ENCODE results near the gene OR8B8. TPM values are rescaled to one million over a fixed set of nuclear protein-coding genes. Genes with fewer than 3 reads are reported as not detected.
"Not testable (repeated sequence)": the region's sequence is repeated elsewhere in the genome, so short reads cannot be mapped to it uniquely, and the experiment has no call there.

Gene OR8B8
- total RNA-seq, result not detected
- long read RNA-seq, result 0 reads

GRCh38 chr11:124445646-124446150 lies at the start of gene OR8B8:
OR8B8 (minus strand) TSS chr11:124445696; CDS start chr11:124441085, 4,611 bp downstream.
- intact Hi-C loops (cut with DNase I, micrococcal nuclease), result no loop called here
- ATAC-seq, result no peak
- no peak for DNase-seq

DNA sequence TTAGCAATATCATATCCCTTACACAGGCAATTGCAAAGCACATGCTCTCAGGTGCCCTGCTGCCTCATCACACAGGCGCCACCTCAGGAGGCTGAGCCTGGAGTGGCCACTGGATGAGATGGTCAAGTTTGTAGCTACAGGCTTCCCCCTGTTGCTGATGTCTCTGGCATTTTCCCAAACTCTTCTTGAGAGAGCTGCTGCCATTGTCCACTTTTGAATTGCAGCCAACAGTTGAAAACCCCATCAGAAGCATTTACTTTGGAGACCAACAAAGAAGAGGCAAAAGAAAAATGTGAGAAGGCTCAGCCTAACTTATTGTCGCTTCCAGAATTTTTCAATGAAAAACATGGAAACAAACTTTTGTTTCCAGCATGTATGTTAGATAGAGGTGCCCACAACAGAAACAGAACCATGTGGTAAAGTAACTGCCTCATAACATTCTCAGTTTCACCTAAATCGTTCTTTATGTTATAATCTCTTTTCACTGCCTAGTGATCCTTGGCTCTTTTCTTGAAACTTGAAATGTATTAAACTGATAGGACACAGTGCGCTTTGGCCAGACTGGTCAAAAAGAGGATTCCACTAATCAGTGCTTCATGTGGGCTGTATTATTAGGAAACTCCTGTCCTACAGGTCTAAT lies 47.6 kb upstream of the OR8B8 start:
- no peak for DNase-seq
- intact Hi-C loops (cut with DNase I, micrococcal nuclease), result no loop called here
- no peak for ATAC-seq

DNA sequence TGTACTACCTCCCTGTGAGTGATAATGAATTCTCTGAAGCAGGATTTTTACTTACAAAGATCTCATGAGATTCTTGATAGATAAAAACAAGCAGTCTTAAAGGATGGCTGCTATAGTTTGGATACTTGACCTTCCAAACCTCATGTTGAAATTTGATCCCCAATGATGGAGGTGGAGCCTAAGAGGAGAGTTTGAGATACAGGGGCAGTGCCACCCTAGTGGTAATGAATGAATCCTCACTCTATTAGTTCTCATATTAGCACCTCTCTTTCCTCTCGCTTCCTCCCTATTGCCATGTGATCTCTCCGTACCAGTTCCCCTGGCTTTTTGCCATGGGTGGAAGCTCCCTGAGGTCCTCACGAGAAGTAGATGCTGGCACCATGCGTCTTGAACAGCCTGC lies 37.9 kb upstream of the OR8B8 start:
- intact Hi-C loops (cut with DNase I, micrococcal nuclease), result no loop called here
- DNase-seq (no peak), ATAC-seq (no peak)

DNA sequence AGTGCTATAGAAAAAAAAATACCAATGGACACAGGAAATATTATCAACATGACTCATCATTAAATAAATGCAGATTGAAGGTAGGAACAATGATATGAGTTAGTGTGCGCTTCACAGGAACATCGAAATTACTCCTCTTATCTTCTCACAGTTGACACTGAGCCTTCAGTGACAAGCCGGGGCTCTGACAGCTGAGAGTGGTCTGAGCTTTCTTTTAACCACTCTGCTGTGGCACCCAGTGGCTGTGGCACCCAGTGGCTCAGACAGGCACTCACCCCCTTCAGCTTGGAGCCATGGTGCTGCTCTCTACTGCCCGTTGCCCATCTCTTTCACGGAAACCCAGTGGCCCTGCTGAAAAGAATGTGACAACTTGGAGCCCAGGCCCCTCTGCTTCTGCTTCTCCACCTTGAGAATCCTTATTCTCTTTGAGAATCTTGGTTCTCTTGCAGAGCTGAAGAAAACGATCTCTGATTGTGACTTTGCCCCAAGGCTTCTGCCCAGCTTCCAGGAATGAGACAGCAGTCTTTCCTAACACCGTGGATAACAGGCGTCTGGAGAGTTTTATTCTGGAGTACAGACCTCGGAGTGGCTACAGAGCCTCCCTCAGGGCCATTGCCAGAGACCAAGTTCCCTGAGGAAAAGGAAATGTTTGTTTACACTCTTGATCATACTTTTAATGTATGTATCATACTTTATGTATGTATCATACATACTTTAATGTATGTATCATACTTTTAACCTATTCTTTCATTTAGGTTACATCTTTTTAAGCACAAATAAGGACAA lies 37.1 kb upstream of the OR8B8 start:
- DNase-seq (no peak), ATAC-seq (no peak)
- intact Hi-C loops (cut with DNase I, micrococcal nuclease), result no loop called here

DNA sequence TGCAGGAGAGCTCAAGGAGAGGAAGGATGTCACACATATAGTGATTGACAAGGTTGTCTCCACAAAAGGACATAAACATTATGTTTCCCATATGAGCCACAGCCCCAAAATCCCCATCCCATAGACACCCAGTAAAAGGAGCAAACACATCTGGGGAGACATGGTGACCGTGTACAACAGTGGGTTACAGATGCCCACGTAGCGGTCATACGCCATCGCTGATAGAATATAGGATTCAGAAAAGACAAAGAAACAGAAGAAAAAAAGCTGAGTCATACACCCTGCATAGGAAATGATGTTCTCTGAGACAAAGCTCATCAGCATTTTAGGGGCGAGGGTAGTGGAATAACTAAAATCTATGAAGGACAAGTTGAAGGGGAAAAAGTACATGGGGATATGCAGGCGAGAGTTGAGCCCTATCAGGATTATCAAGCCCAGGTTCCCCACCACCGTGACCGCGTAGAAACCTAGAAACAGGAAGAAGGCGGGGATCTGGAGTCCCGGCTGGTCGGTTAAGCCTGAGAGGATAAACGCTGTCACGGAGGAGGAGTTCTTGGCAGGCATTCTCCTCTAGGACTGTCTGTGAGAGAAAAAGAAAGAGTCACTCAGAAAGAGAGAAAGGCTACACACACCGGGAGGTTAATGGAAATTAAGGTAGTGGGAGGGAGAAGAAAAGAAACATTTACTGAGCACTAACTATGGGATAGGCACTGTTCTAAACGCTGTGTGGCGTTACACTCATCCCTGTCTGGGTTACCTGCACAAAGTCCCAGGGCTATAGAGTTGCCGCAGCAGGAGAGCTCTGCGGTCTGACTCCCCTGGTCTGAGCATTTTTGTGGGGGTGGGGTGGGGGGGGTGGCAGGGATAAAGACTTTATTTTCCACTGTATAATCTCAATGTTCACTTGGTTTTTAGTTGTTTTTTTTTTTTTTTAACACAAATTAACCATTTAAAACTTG lies 36.1 kb upstream of the OR8B8 start:
- no peak for ATAC-seq
- no peak for DNase-seq
- intact Hi-C loops (cut with DNase I, micrococcal nuclease), result no loop called here

GRCh38 chr11:124479561-124479960 lies 34.1 kb upstream of the OR8B8 start:
- intact Hi-C loops (cut with DNase I, micrococcal nuclease), result no loop called here
- ATAC-seq (no peak), DNase-seq (no peak)

DNA sequence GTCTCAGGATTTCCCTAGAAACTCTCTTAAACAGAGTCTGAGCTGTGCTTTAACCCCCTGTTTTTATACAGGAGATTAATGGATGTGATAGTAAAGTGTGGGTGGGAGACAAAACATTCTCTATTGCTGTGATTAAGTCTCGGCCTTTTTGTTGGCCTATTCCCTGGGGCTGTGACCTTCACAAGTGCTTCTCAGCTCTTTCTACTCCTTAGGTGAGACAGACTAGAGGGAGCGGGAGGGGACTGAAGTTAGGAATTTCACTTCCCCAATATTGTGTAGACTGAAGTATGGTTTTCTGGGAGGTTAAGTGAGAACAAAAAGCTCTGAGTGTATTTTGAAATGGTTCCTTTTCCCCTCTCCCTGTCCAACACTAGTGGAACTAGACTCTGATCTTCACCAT lies 29.8 kb upstream of the OR8B8 start:
- intact Hi-C loops (cut with DNase I, micrococcal nuclease), result no loop called here
- no peak for ATAC-seq

GRCh38 chr11:124474779-124475178 lies 29.3 kb upstream of the OR8B8 start:
- ATAC-seq (no peak), DNase-seq (no peak)
- intact Hi-C loops (cut with DNase I, micrococcal nuclease), result no loop called here

More for the DNA sequence above, 29.8 kb upstream of the OR8B8 start:
- DNase-seq, result no peak

- intact Hi-C loops (cut with DNase I, micrococcal nuclease), result no loop called here
- DNase-seq, result no peak
- ATAC-seq, result no peak
These were observed 28.6 kb upstream of the OR8B8 start for GRCh38 chr11:124474079-124474478.

GRCh38 chr11:124473476-124473875 lies 28.0 kb upstream of the OR8B8 start:
- ATAC-seq, result no peak
- intact Hi-C loops (cut with DNase I, micrococcal nuclease), result no loop called here
- DNase-seq, result no peak

GRCh38 chr11:124470561-124471227 lies 25.2 kb upstream of the OR8B8 start:
- ATAC-seq (no peak), DNase-seq (no peak)
- intact Hi-C loops (cut with DNase I, micrococcal nuclease), result no loop called here

DNA sequence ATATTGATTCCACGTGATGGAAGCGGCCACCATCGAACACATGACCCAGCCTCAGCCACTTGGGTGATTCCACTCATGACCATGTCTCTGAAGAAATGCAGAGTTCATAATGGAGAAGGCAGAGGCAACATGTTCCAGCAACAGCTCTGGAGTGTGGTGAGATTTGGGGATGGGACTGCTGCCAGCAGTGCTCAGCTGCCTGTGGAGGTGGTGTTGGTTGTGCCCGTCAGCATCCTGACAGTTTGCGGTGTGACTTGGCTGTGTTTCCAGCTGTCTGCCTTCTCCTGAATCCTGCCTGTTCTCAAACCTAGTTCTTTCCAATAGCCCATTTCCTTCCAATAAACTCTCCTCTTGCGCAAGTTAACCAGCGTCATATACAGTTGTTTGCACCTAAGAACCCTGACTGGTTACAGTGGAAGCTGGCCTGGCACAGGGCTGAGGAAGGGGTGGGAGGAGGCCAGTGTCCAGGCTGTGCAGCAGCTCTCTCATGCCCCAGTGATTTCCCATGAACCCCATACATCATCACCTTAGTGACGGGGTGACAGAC lies 22.0 kb upstream of the OR8B8 start:
- intact Hi-C loops (cut with DNase I, micrococcal nuclease), result no loop called here
- no peak for ATAC-seq
- DNase-seq, result no peak

DNA sequence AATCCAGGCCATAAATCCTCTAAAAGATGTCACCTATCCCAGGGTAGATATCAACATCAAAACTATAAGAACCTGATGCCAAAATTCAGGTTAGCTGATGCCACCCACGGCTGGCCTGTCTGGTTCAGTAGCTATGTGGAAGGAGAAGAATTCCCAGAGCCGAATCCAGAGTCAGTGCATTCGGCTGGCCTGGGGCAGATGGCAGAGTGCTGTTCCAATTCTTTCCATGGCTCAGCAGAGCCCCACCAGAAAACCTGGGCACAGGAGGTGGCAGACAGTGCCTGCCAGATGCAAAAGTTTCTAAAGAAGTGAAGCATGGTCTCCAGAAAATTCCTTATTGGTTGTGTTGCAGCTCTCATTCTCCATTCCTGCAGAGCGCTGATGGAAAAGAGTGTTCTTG lies 19.9 kb upstream of the OR8B8 start:
- ATAC-seq, result no peak
- intact Hi-C loops (cut with DNase I, micrococcal nuclease), result no loop called here
- no peak for DNase-seq

DNA sequence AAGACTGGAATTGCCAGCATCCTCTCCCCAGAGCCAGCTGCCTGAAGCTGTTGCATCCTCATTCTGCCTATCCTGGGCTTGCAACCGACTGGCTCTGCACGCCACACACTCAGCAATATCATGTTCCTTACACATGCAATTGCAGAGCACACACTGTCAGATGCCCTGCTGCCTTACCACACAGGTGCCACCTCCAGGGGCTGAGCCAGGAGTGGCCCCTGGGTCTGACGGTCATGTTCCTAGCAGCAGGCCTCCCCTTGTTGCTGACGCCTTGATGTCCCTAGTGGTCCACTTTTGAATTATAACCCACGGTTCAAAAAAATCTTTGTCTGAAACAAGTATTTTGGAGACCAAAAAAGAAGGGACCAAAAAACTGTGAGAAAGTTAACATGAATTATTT lies 18.5 kb upstream of the OR8B8 start:
- intact Hi-C loops (cut with DNase I, micrococcal nuclease), result no loop called here
- no peak for ATAC-seq
- no peak for DNase-seq

GRCh38 chr11:124463324-124463723 lies 17.8 kb upstream of the OR8B8 start:
- intact Hi-C loops (cut with DNase I, micrococcal nuclease), result no loop called here

DNA sequence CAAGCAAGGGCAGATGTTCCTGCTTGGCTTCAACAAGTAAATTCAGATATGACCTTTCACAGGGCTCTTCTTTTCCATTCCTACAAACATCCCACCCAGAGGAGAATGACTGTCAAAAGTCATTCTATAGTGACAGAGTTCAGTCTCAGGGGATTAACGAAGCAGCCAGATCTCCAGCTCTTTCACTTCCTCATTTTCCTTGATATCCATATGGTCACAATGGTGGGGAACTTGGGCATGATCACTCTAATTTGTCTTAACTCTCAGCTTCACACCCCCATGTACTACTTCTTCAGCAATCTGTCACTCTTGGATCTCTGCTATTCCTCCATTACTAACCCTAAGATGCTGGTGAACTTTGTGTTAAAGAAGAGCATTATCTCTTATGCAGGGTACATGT lies 15.0 kb upstream of the OR8B8 start:
- no peak for DNase-seq
- intact Hi-C loops (cut with DNase I, micrococcal nuclease), result no loop called here
- no peak for ATAC-seq

More at GRCh38 chr11:124463324-124463723, 17.8 kb upstream of the OR8B8 start:
- no peak for DNase-seq
- ATAC-seq, result no peak

DNA sequence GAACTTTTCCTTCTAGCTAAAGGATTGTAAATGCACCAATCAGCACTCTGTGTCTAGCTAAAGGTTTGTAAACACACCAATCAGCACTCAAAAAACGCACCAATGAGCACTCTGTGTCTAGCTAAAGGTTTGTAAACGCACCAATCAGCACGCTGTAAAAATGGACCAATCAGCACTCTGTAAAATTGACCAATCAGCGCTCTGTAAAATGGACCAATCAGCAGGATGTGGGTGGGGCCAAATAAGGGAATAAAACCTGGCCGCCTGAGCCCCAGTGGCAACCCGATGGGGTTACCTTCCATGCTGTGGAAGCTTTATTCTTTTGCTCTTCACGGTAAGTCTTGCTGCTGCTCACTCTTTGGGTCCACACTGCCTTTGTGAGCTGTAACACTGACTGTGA lies 13.9 kb upstream of the OR8B8 start:
- ATAC-seq; intact Hi-C loops (cut with DNase I, micrococcal nuclease); DNase-seq: not testable (repeated sequence)

- DNase-seq, result no peak
- intact Hi-C loops (cut with DNase I, micrococcal nuclease), result no loop called here
- no peak for ATAC-seq
These were observed 9.1 kb upstream of the OR8B8 start for GRCh38 chr11:124454552-124454951.

All from left colon (tissue), 2 donors.